HL-60 (cell line): ENCODE measurements around the gene DNAJC17.

Experiments
- DNase-seq, 2 experiments: peaks; one replicate each; pipeline ENCODE4 v3.0.0-alpha.2; 2010 to 2020; ENCODE audit warnings: low read depth in 1 of 2, low spot score in 1 of 2
- H3K27ac ChIP-seq: fragments of 250-450 bp; sonication (Bioruptor Pico); replicated peaks from 2 replicates; pipeline ENCODE4 v1.5.1; 2020; ENCODE audit warnings: mild to moderate bottlenecking, moderate library complexity
- H3K27me3 ChIP-seq: fragments of 250-450 bp; sonication (Bioruptor Pico); 2 replicates; pipeline ENCODE4 v1.5.1; 2021; ENCODE audit warnings: mild to moderate bottlenecking, moderate library complexity; ENCODE audit not compliant: insufficient read depth, poor library complexity, severe bottlenecking
- H3K4me3 ChIP-seq: replicated peaks from 2 replicates; pipeline ENCODE4 v1.5.1; 2011; ENCODE audit warnings: mild to moderate bottlenecking, control low read depth, low read length; ENCODE audit not compliant: insufficient read depth
- CTCF ChIP-seq: IDR thresholded peaks from one replicate; pipeline ENCODE4 v1.5.1; 2011; ENCODE audit warnings: low read length, control low read depth, inconsistent platforms; ENCODE audit not compliant: insufficient read depth
- GABPA ChIP-seq: IDR thresholded peaks from 2 replicates; pipeline ENCODE4 v1.6.1; 2012; ENCODE audit warnings: low read depth
- POLR2AphosphoS5 ChIP-seq: IDR thresholded peaks from 2 replicates; pipeline ENCODE4 v1.6.1; 2012; ENCODE audit warnings: low read depth
- REST ChIP-seq: IDR thresholded peaks from 2 replicates; pipeline ENCODE4 v1.6.1; 2012; ENCODE audit warnings: low read depth; ENCODE audit not compliant: insufficient replicate concordance
- SPI1 ChIP-seq: IDR thresholded peaks from 2 replicates; pipeline ENCODE4 v1.6.1; 2012; ENCODE audit warnings: low read depth, mild to moderate bottlenecking, borderline replicate concordance

The DNAJC17 gene

GRCh38 chr15:40836020-40836419, 28.7 kb upstream of the DNAJC17 start:
- no peak for DNase-seq
- Histone ChIP-seq H3K27ac (no peak overlapping the region), H3K27me3 (no peaks in the 10 kb centered on the region), H3K4me3 (no peak overlapping the region)
- no peak for TF ChIP-seq GABPA
- TF ChIP-seq POLR2AphosphoS5: no peak
- no peak for TF ChIP-seq SPI1
- TF ChIP-seq REST: no peak
- TF ChIP-seq CTCF: no peak

GRCh38 chr15:40832903-40833302, 25.6 kb upstream of the DNAJC17 start:
- TF ChIP-seq GABPA: no peak
- TF ChIP-seq CTCF: no peak
- no peak for TF ChIP-seq SPI1
- no peak for TF ChIP-seq REST
- TF ChIP-seq POLR2AphosphoS5: no peak
- H3K27ac ChIP-seq: no peak overlapping the region
- no peaks in the 10 kb centered on the region for H3K27me3 ChIP-seq
- H3K4me3 ChIP-seq: no peak overlapping the region
- DNase-seq: no peak

GRCh38 chr15:40831861-40832260, 24.6 kb upstream of the DNAJC17 start:
- no peak overlapping the region for H3K4me3 ChIP-seq
- no peaks in the 10 kb centered on the region for H3K27me3 ChIP-seq
- no peak overlapping the region for H3K27ac ChIP-seq
- DNase-seq: no peak
- TF ChIP-seq CTCF (no peak), REST (no peak), GABPA (no peak), POLR2AphosphoS5 (no peak), SPI1 (no peak)
